ENCODE results near the gene L3MBTL1.

The L3MBTL1 gene

GRCh38 chr20:43536041-43536816 is 28.7 kb downstream of the L3MBTL1 start:
- no peak for DNase-seq

- no peak for DNase-seq
Measured at GRCh38 chr20:43536817-43537440, 29.4 kb downstream of the L3MBTL1 start.

- no peak for DNase-seq
Measured at GRCh38 chr20:43537921-43538877, 30.7 kb downstream of the L3MBTL1 start.

GRCh38 chr20:43538878-43539700 is 31.6 kb downstream of the L3MBTL1 start:
- DNase-seq = no peak

GRCh38 chr20:43539975-43540672 is 32.6 kb downstream of the L3MBTL1 start:
- DNase-seq = no peak

GRCh38 chr20:43540673-43541060 is 33.2 kb downstream of the L3MBTL1 start:
- no peak for DNase-seq

GRCh38 chr20:43541214-43541613 is 33.7 kb downstream of the L3MBTL1 start:
- DNase-seq = no peak

- DNase-seq = no peak
Measured at GRCh38 chr20:43542161-43542560, 34.7 kb downstream of the L3MBTL1 start.

- DNase-seq = no peak
Measured at GRCh38 chr20:43542674-43543073, 35.2 kb downstream of the L3MBTL1 start.

- no peak for DNase-seq
Measured at GRCh38 chr20:43543138-43543537, 35.6 kb downstream of the L3MBTL1 start.

GRCh38 chr20:43544501-43544900 is 37.0 kb downstream of the L3MBTL1 start:
- DNase-seq = no peak

GRCh38 chr20:43545837-43546578 is 38.5 kb downstream of the L3MBTL1 start:
- DNase-seq = no peak

- no peak for DNase-seq
Measured at GRCh38 chr20:43548273-43548880, 40.9 kb downstream of the L3MBTL1 start.

GRCh38 chr20:43549416-43550065 is 42.0 kb downstream of the L3MBTL1 start:
- DNase-seq = no peak

GRCh38 chr20:43550456-43550855 is 43.0 kb downstream of the L3MBTL1 start:
- DNase-seq = no peak

GRCh38 chr20:43554369-43554768 is 46.9 kb downstream of the L3MBTL1 start:
- no peak for DNase-seq

- no peak for DNase-seq
Measured at GRCh38 chr20:43558412-43559146, 51.1 kb downstream of the L3MBTL1 start, which contains the start of gene SGK2. SGK2 (plus strand) TSS chr20:43559027; CDS start chr20:43566496, 7,469 bp downstream.

- no peak for DNase-seq
Measured at GRCh38 chr20:43559147-43559987, 51.9 kb downstream of the L3MBTL1 start.

Data from NCI-H2081 treated with DMSO at 0.1 percent for 48 hours (cell line).